Aorta (tissue), 5 donors: ENCODE measurements around the gene SV2B. TPM values are rescaled to one million over a fixed set of nuclear protein-coding genes. Genes with fewer than 3 reads are reported as not detected.

ENCODE experiments used
- ATAC-seq: fragments of 200-7000 bp; cut with Tn5 transposase; one replicate; pipeline ENCODE4 v1.9.1; 2022; ENCODE audit warnings: moderate library complexity; ENCODE audit not compliant: low FRiP score
- DNase-seq, 2 donors: peaks; one replicate each; pipeline ENCODE4 v3.0.0-alpha.2; 2020
- H3K27ac ChIP-seq, 2 donors: one replicate each; pipeline ENCODE4 v1.5.1; 2013; ENCODE audit warnings: low read length in 2 of 2, mild to moderate bottlenecking in 2 of 2, moderate library complexity in 2 of 2, control low read depth in 1 of 2, inconsistent platforms in 1 of 2, low read depth in 1 of 2
- H3K27me3 ChIP-seq, 2 donors: one replicate each; pipeline ENCODE4 v1.6.1; 2013; ENCODE audit warnings: control low read depth in 1 of 2, low read length in 1 of 2, mild to moderate bottlenecking in 1 of 2, moderate library complexity in 1 of 2; ENCODE audit not compliant: insufficient read depth in 2 of 2, control insufficient read depth in 1 of 2
- H3K36me3 ChIP-seq, 2 donors: one replicate each; pipeline ENCODE4 v1.6.1; 2013; ENCODE audit warnings: control low read depth in 1 of 2, low read length in 1 of 2, mild to moderate bottlenecking in 1 of 2; ENCODE audit not compliant: insufficient read depth in 2 of 2, control insufficient read depth in 1 of 2
- H3K4me1 ChIP-seq, 2 donors: one replicate each; pipeline ENCODE4 v1.6.1; 2013; ENCODE audit warnings: low read length in 2 of 2, control low read depth in 1 of 2, mild to moderate bottlenecking in 1 of 2, moderate library complexity in 1 of 2; ENCODE audit not compliant: insufficient read depth in 2 of 2, control insufficient read depth in 1 of 2
- H3K4me3 ChIP-seq, 2 donors: one replicate each; pipeline ENCODE4 v1.5.1; 2013; ENCODE audit warnings: low read length in 2 of 2, control low read depth in 1 of 2, mild to moderate bottlenecking in 1 of 2
- H3K9me3 ChIP-seq: one replicate; pipeline ENCODE4 v1.6.1; 2013; ENCODE audit warnings: mild to moderate bottlenecking, low read length; ENCODE audit not compliant: control insufficient read depth
- WGBS, 2 donors: extraction: QIAGEN DNeasy Blood & Tissue Kit; methylation state at CpG; one replicate each; pipeline ENCODE4 v1.1.7; 2013; 5-methylcytosine and 5-hydroxymethylcytosine counted together
- intact Hi-C, 2 donors: fragments of 100-400 bp; cut with DNase I; formaldehyde crosslinking; loops; one replicate each; pipeline versions ENCODE4 v1.14.2 to v1.15.0; 2022
- long read RNA-seq, 2 donors: library from polyadenylated mRNA; unstranded; transcript quantifications; one replicate each; pipeline ENCODE4 v2.0.0, GENCODE V29; 2020 to 2021
- polyA plus RNA-seq, 2 donors: library from polyadenylated mRNA; stranded (reverse); fragments of 200-250 nt; gene quantifications; one replicate each; pipeline ENCODE4 v1.2.3, GENCODE V29; 2013
- total RNA-seq, 2 donors: library from RNA; stranded (reverse); fragmentation: NEBNext Ultra II Directional; extraction: Animal tissue kit (Norgen Biotek cat#: 25700); gene quantifications; one replicate each; pipeline ENCODE4 v1.2.1, GENCODE V29; 2021
- donor health status: healthy with polysubstance abuse.
- donor health status: Bipolar disorder and iron deficiency.
- donor health status: DM: no; HTN: no; CAD: no.
- donor health status: DM: no; HTN: no; CAD: no.
- donor health status: DM: yes; HTN: yes; CAD: no.

SV2B gene
- total RNA-seq: 1 to 10 TPM; 2.5 to 6.4 TPM
- polyA plus RNA-seq: not detected
- long read RNA-seq, donor 1, partial matches to known transcripts: 0 of 1 reads
- long read RNA-seq, donor 1, other reads (novel, unspliced or antisense): 1 of 1 reads
- long read RNA-seq, donor 2: 0 reads

GRCh38 chr15:91099995-91100813, at the start of gene SV2B:
Gene SV2B (plus strand): TSS chr15:91100257. CDS start chr15:91226264, 126,007 bp downstream.
- H3K27ac ChIP-seq: no peak within 1 kb of the TSS
- H3K9me3 ChIP-seq: peaks cover 2% of the 10 kb centered on the region
- no peak for ATAC-seq
- intact Hi-C loops: no loop called here
- no peak for DNase-seq
- H3K4me1 ChIP-seq: no peaks in the 10 kb centered on the region
- WGBS, 2 donors: 0 to 1% methylated on average over 53 to 64 of the region's 64 CpGs
- H3K36me3 ChIP-seq: no peaks in the 10 kb centered on the region
- peak within 1 kb of the TSS; percentile 5 to 13 for H3K4me3 ChIP-seq
- peaks cover 0 to 5% of the 10 kb centered on the region in 2 donors for H3K27me3 ChIP-seq

- intact Hi-C loops: loop anchor here in 1 of 2 donors (5.0 kb wide), 1 partner anchor 94 kb away; no protein-coding TSS in a partner anchor
- no peaks in the 10 kb centered on the region for H3K9me3 ChIP-seq
- no peaks in the 10 kb centered on the region for H3K27me3 ChIP-seq
- DNase-seq (no peak), ATAC-seq (no peak)
- H3K4me1 ChIP-seq: no peaks in the 10 kb centered on the region
- H3K27ac ChIP-seq: no peak overlapping the region
- H3K36me3 ChIP-seq: no peaks in the 10 kb centered on the region
- WGBS, 2 donors: 75 to 80% methylated on average over 8 of the region's 8 CpGs
- no peak overlapping the region for H3K4me3 ChIP-seq
Measured at GRCh38 chr15:91051248-91051647, 48.8 kb upstream of the SV2B start.

GRCh38 chr15:91054816-91055215, 45.2 kb upstream of the SV2B start:
- Histone ChIP-seq H3K36me3 (no peaks in the 10 kb centered on the region), H3K27ac (no peak overlapping the region), H3K4me1 (no peaks in the 10 kb centered on the region), H3K4me3 (no peak overlapping the region), H3K9me3 (no peaks in the 10 kb centered on the region), H3K27me3 (no peaks in the 10 kb centered on the region)
- DNase-seq (no peak), ATAC-seq (no peak)
- intact Hi-C loops: loop anchor here in 1 of 2 donors (1.0 to 5.0 kb wide), 2 partner anchors 98 to 216 kb away; no protein-coding TSS in a partner anchor
- 18 to 34% methylated on average over 2 of the region's 2 CpGs for WGBS, 2 donors

- H3K4me3 ChIP-seq: no peak overlapping the region
- WGBS, 2 donors: 24 to 30% methylated on average over 11 of the region's 11 CpGs
- no peaks in the 10 kb centered on the region for H3K9me3 ChIP-seq
- DNase-seq (no peak), ATAC-seq (peak; percentile 65)
- H3K27ac ChIP-seq: no peak overlapping the region
- no peaks in the 10 kb centered on the region for H3K4me1 ChIP-seq
- H3K27me3 ChIP-seq: no peaks in the 10 kb centered on the region
- no peaks in the 10 kb centered on the region for H3K36me3 ChIP-seq
- intact Hi-C loops: loop anchor here (1.0 to 2.0 kb wide), 2 partner anchors 215 to 216 kb away; no protein-coding TSS in a partner anchor
Measured at GRCh38 chr15:91055548-91056331, 44.3 kb upstream of the SV2B start.

GRCh38 chr15:91061230-91061629, 38.8 kb upstream of the SV2B start:
- H3K36me3 ChIP-seq: no peaks in the 10 kb centered on the region
- no peak overlapping the region for H3K4me3 ChIP-seq
- H3K27ac ChIP-seq: no peak overlapping the region
- H3K27me3 ChIP-seq: no peaks in the 10 kb centered on the region
- H3K4me1 ChIP-seq: no peaks in the 10 kb centered on the region
- peaks cover 2% of the 10 kb centered on the region for H3K9me3 ChIP-seq
- intact Hi-C loops: no loop called here
- ATAC-seq (no peak), DNase-seq (no peak)
- WGBS, 2 donors: 78 to 82% methylated on average over 2 of the region's 2 CpGs

GRCh38 chr15:91061997-91062396, 38.1 kb upstream of the SV2B start:
- WGBS, 2 donors: 64 to 73% methylated on average over 5 of the region's 5 CpGs
- Histone ChIP-seq H3K27me3 (no peaks in the 10 kb centered on the region), H3K27ac (no peak overlapping the region), H3K9me3 (peaks cover 2% of the 10 kb centered on the region), H3K36me3 (no peaks in the 10 kb centered on the region), H3K4me1 (no peaks in the 10 kb centered on the region), H3K4me3 (no peak overlapping the region)
- no peak for DNase-seq
- intact Hi-C loops: no loop called here
- ATAC-seq: no peak

- H3K27ac ChIP-seq: no peak overlapping the region
- intact Hi-C loops: no loop called here
- no peaks in the 10 kb centered on the region for H3K36me3 ChIP-seq
- peaks cover 2% of the 10 kb centered on the region for H3K9me3 ChIP-seq
- ATAC-seq (no peak), DNase-seq (no peak)
- no peak overlapping the region for H3K4me3 ChIP-seq
- no peaks in the 10 kb centered on the region for H3K4me1 ChIP-seq
- 53 to 59% methylated on average over 2 of the region's 2 CpGs for WGBS, 2 donors
- H3K27me3 ChIP-seq: peaks cover 0 to 2% of the 10 kb centered on the region in 2 donors
Measured at GRCh38 chr15:91065505-91065904, 34.6 kb upstream of the SV2B start.

- Histone ChIP-seq H3K36me3 (no peaks in the 10 kb centered on the region), H3K4me3 (no peak overlapping the region), H3K27me3 (peaks cover 0 to 2% of the 10 kb centered on the region in 2 donors), H3K4me1 (no peaks in the 10 kb centered on the region), H3K27ac (no peak overlapping the region), H3K9me3 (peaks cover 2% of the 10 kb centered on the region)
- ATAC-seq (no peak), DNase-seq (no peak)
- intact Hi-C loops: no loop called here
- WGBS, 2 donors: 83 to 90% methylated on average over 2 of the region's 2 CpGs
Measured at GRCh38 chr15:91067036-91067435, 33.0 kb upstream of the SV2B start.
